ENCODE measurements around the gene SULT4A1. TPM values are rescaled to one million over a fixed set of nuclear protein-coding genes. Genes with fewer than 3 reads are reported as not detected.

Gene SULT4A1
- total and polyA plus RNA-seq, 2 of the 8 experiments (the other 6 are each of a cell fraction or from before 2014, with no cell fraction given) = 9.1 to 11.8 TPM

GRCh38 chr22:43882122-43882767, 19.9 kb upstream of the SULT4A1 start:
- Histone ChIP-seq H2BK5ac (ENCODE audit: low read depth, low read length) (no peak overlapping the region), H3K9me3 (ENCODE audit: insufficient read depth in 2 of 2, low read depth in 1 of 2, low read length in 1 of 2) (no peaks in the 10 kb centered on the region), H3K9ac (replicated peaks in 1 of 4; ENCODE audit: extremely low read depth in 1 of 4, low read depth in 3 of 4, low read length in 3 of 4) (no peak overlapping the region), H3K4me1 (replicated peaks in 1 of 4; ENCODE audit: control insufficient read depth in 3 of 4, insufficient read depth in 4 of 4, low read length in 3 of 4) (peaks cover 0 to 3% (median 2%) of the 10 kb centered on the region in 4 experiments; a peak in 1 of 7 replicates), H3K36me3 (ENCODE audit: control insufficient read depth in 2 of 4, insufficient read depth in 4 of 4, low read length in 3 of 4) (0 out of 8 replicates have a peak, but pooled peaks cover 0 to 2% (median 0%) of the 10 kb centered on the region in 4 experiments), H2BK15ac (ENCODE audit: low read length) (no peak overlapping the region), H4K91ac (replicated peaks; ENCODE audit: insufficient read length, low read length) (no peak overlapping the region), H4K20me1 (replicated peaks in 1 of 2; ENCODE audit: control insufficient read depth in 1 of 2, insufficient read depth in 2 of 2, low read length in 2 of 2) (peaks cover 0 to 5% of the 10 kb centered on the region in 2 experiments), H3K79me2 (ENCODE audit: control insufficient read depth in 1 of 2, insufficient read depth in 2 of 2, low read length in 2 of 2) (no peaks in the 10 kb centered on the region), H3K4ac (replicated peaks; ENCODE audit: insufficient read length, low read depth, low read length) (no peak overlapping the region), H3K27ac (ENCODE audit: low read depth, low read length) (no peak overlapping the region), H3K79me1 (ENCODE audit: low read depth, low read length) (no peaks in the 10 kb centered on the region), H2AFZ (ENCODE audit: low read length) (no peak overlapping the region), H2BK20ac (ENCODE audit: low read length) (no peak overlapping the region), H3K56ac (replicated peaks; ENCODE audit: insufficient read length, low read depth, low read length) (no peak overlapping the region), H3K23ac (ENCODE audit: insufficient read length) (no peak overlapping the region), H4K5ac (ENCODE audit: insufficient read length, low read depth, low read length) (no peak overlapping the region), H3K18ac (ENCODE audit: extremely low read depth, low read length) (no peak overlapping the region), H3K4me3 (ENCODE audit: extremely low read depth in 1 of 4, insufficient read depth in 2 of 4, low read depth in 3 of 4, low read length in 4 of 4) (no peak overlapping the region), H3K27me3 (replicated peaks in 1 of 4; ENCODE audit: control insufficient read depth in 3 of 4, extremely low read depth in 1 of 4, insufficient read depth in 3 of 4, low read length in 3 of 4) (no peaks in the 10 kb centered on the region), H4K8ac (ENCODE audit: extremely low read depth, insufficient read depth, low read length) (no peak overlapping the region), H2BK12ac (ENCODE audit: low read depth, low read length) (no peak overlapping the region), H3K23me2 (ENCODE audit: low read depth, low read length) (no peaks in the 10 kb centered on the region), H3K14ac (ENCODE audit: insufficient read length) (no peak overlapping the region), H2BK120ac (replicated peaks; ENCODE audit: low read depth, low read length) (no peak overlapping the region), H2AK5ac (ENCODE audit: low read depth, low read length) (no peak overlapping the region), H3K4me2 (ENCODE audit: insufficient read depth in 1 of 2, low read depth in 2 of 2, low read length in 2 of 2) (no peak overlapping the region)
- FAIRE-seq = no peak
- 92% methylated on average over 9 of the region's 9 CpGs; no CpG with 5 or more reads in 1 of the 2 experiments for WGBS, 2 experiments (ENCODE audit: extremely low coverage in 1 of 2, insufficient coverage in 1 of 2, insufficient read length in 1 of 2, insufficient replicate concordance in 2 of 2, low coverage in 1 of 2, low lambda C conversion rate in 2 of 2, missing lambda C conversion rate in 1 of 2)
- DNase-seq (ENCODE audit: low read depth in 1 of 2, low spot score in 2 of 2) = no peak
- CTCF ChIA-PET (ENCODE audit: partially characterized antibody) = interaction anchor here (0.8 to 7.5 kb wide), 41 partner anchors 8 to 744 kb away, joined by 3 to 226 read pairs (median 4); partner anchors contain the start of genes EFCAB6, PNPLA3 and PNPLA5
- TF ChIP-seq SP1 (IDR thresholded peaks at IDR 0.05; ENCODE audit: low read depth, low read length) (no peak), ASH2L (IDR thresholded peaks at IDR 0.05; ENCODE audit: low read length) (no peak), EZH2 (IDR thresholded peaks at IDR 0.05; ENCODE audit: low read depth, low read length, severe bottlenecking) (no peak), HDAC2 (IDR thresholded peaks at IDR 0.05; ENCODE audit: borderline replicate concordance in 1 of 2, low read depth in 2 of 2, low read length in 2 of 2) (no peak), RFX5 (IDR thresholded peaks at IDR 0.05; ENCODE audit: borderline replicate concordance, low read depth, low read length) (no peak), MAX (IDR thresholded peaks at IDR 0.05) (no peak), SIX5 (IDR thresholded peaks at IDR 0.05; ENCODE audit: low read depth, low read length) (no peak), HDAC6 (IDR thresholded peaks at IDR 0.05; ENCODE audit: low read depth, low read length) (no peak), USF2 (IDR thresholded peaks at IDR 0.05; ENCODE audit: low read length) (no peak)
- POLR2A ChIA-PET (ENCODE audit: partially characterized antibody) = interaction anchor here (1.5 to 2.5 kb wide), 2 partner anchors 9 to 14 kb away, joined by 4 to 10 read pairs; no protein-coding TSS in a partner anchor
